Calu3 (cell line): ENCODE results near the gene CDH11. TPM values are rescaled to one million over a fixed set of nuclear protein-coding genes. Genes with fewer than 3 reads are reported as not detected.

ENCODE experiments used
- BruUV-seq: library from RNA; stranded (reverse); fragments of 400-500 nt; replicated peaks from 2 replicates; lab custom pipeline; 2021; lab: Mats Ljungman, UMichigan
- CTCF ChIA-PET: fragments of 300-600 bp; sonication (Branson Sonifier 250); formaldehyde crosslinking; loops from one replicate; lab custom pipeline; 2022; ENCODE audit warnings: antibody characterized with exemption; lab: Charles Lee
- DNase-seq: peaks from one replicate; pipeline ENCODE4 v3.0.0; 2022
- H3K27ac Mint-ChIP-seq: one replicate; pipeline ENCODE4 v1.8.0; 2022; ENCODE audit warnings: mixed read lengths; ENCODE audit not compliant: unreplicated experiment
- H3K27me3 Mint-ChIP-seq: one replicate; pipeline ENCODE4 v1.8.0; 2022; ENCODE audit warnings: mixed read lengths; ENCODE audit not compliant: unreplicated experiment
- H3K36me3 Mint-ChIP-seq: one replicate; pipeline ENCODE4 v1.8.0; 2022; ENCODE audit warnings: mild to moderate bottlenecking, moderate library complexity, mixed read lengths; ENCODE audit not compliant: insufficient read depth, unreplicated experiment
- H3K4me1 Mint-ChIP-seq: one replicate; pipeline ENCODE4 v1.8.0; 2022; ENCODE audit warnings: mild to moderate bottlenecking, low read depth, mixed read lengths; ENCODE audit not compliant: unreplicated experiment
- H3K4me3 Mint-ChIP-seq: one replicate; pipeline ENCODE4 v1.8.0; 2022; ENCODE audit warnings: mild to moderate bottlenecking, low read depth, moderate library complexity, mixed read lengths; ENCODE audit not compliant: unreplicated experiment
- H3K9me3 Mint-ChIP-seq: one replicate; pipeline ENCODE4 v1.8.0; 2022; ENCODE audit warnings: low read depth, mixed read lengths; ENCODE audit not compliant: unreplicated experiment
- intact Hi-C: fragments of 100-400 bp; cut with micrococcal nuclease; formaldehyde crosslinking; loops from one replicate; pipeline ENCODE4 v1.10.0; 2022; ENCODE audit not compliant: unreplicated experiment
- total RNA-seq: library from RNA; stranded (reverse); gene quantifications from 2 replicates; pipeline ENCODE4 v1.2.3, GENCODE V29; 2022
- TF ChIP-seq, protein P1 (sequence below): fragments of 200-600 bp; IDR thresholded peaks from one replicate; pipeline ENCODE4 v1.8.0; 2022; ENCODE audit warnings: antibody characterized with exemption; ENCODE audit not compliant: unreplicated experiment

The CDH11 gene
- total RNA-seq, 1 experiment from 2014 or later, result not detected

DNA sequence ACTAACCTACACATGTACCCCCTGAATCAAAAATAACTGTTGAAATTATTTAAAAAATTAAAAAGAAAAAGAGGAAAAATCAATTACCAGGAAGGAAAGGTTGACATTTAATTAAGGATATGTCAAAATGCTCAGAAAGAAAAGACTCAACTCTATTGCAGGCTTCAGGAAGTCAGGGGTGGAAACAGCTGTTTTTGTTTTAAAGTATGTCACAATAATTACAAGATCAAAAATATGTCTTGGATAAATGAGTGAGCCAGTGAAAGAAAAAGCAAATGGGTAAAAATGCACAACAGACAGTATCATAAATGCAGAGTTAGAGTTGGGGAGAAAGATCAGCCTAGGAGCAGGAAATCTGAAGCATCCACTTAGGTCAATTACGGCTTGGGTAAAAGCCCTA is 146.0 kb downstream of the CDH11 start:
- CTCF ChIA-PET, result no interaction called here
- H3K36me3 Mint-ChIP-seq, result no peaks in the 10 kb centered on the region
- intact Hi-C loops, result no loop called here
- H3K27me3 Mint-ChIP-seq, result no peaks in the 10 kb centered on the region
- TF ChIP-seq, protein P1, sequence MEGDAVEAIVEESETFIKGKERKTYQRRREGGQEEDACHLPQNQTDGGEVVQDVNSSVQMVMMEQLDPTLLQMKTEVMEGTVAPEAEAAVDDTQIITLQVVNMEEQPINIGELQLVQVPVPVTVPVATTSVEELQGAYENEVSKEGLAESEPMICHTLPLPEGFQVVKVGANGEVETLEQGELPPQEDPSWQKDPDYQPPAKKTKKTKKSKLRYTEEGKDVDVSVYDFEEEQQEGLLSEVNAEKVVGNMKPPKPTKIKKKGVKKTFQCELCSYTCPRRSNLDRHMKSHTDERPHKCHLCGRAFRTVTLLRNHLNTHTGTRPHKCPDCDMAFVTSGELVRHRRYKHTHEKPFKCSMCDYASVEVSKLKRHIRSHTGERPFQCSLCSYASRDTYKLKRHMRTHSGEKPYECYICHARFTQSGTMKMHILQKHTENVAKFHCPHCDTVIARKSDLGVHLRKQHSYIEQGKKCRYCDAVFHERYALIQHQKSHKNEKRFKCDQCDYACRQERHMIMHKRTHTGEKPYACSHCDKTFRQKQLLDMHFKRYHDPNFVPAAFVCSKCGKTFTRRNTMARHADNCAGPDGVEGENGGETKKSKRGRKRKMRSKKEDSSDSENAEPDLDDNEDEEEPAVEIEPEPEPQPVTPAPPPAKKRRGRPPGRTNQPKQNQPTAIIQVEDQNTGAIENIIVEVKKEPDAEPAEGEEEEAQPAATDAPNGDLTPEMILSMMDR, result no peak
- no TSS peak for BruUV-seq
- peaks cover 16% of the 10 kb centered on the region for H3K9me3 Mint-ChIP-seq
- H3K27ac Mint-ChIP-seq, result no peak overlapping the region
- no peak for DNase-seq
- no peaks in the 10 kb centered on the region for H3K4me1 Mint-ChIP-seq
- no peak overlapping the region for H3K4me3 Mint-ChIP-seq

DNA sequence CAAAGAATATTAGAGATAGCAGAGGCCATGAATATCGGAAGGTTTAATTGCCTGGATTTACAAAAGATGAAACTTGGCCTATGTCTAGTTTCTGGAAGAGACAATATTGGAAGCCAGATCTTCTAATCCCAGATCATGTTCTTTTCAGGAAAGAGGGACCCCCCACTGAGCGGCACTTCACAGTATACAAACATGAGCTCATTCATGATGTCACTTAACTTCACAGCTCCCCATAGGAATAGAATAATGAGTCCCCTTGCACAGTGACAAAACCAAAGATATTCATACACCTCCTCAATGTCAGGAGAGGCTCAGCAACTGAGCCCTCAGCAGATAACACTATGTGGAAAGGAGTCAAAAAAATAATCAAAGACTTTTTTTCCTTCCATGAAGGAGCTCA is 147.5 kb downstream of the CDH11 start:
- intact Hi-C loops, result no loop called here
- no peaks in the 10 kb centered on the region for H3K36me3 Mint-ChIP-seq
- DNase-seq, result no peak
- BruUV-seq, result no TSS peak
- H3K27ac Mint-ChIP-seq, result no peak overlapping the region
- TF ChIP-seq, protein P1, result no peak
- CTCF ChIA-PET, result no interaction called here
- H3K9me3 Mint-ChIP-seq, result peaks cover 9% of the 10 kb centered on the region
- H3K27me3 Mint-ChIP-seq, result no peaks in the 10 kb centered on the region
- H3K4me3 Mint-ChIP-seq, result no peak overlapping the region
- H3K4me1 Mint-ChIP-seq, result no peaks in the 10 kb centered on the region

DNA sequence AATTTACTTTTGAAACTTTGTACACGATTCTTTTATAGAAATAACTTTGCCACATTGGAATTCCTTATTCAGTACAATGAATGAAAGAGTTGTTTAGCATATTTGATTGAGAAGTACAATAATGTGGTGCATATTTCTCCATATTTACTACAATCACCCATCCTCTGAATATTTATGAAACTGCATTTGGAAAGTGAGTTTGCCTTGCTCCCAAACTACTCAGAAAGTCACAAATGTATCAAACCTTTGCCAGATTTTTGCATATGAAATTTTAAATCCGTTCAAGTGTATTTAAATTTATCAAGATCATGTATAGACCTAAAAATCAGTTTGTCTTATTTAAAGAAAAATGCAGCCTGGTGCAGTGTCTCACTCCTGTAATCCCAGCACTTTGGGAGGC is 148.7 kb downstream of the CDH11 start:
- Mint-ChIP-seq H3K4me3 (no peak overlapping the region), H3K27ac (no peak overlapping the region), H3K4me1 (no peaks in the 10 kb centered on the region), H3K36me3 (no peaks in the 10 kb centered on the region), H3K9me3 (peaks cover 12% of the 10 kb centered on the region), H3K27me3 (no peaks in the 10 kb centered on the region)
- no TSS peak for BruUV-seq
- CTCF ChIA-PET, result no interaction called here
- intact Hi-C loops, result no loop called here
- no peak for DNase-seq
- TF ChIP-seq, protein P1, result no peak

DNA sequence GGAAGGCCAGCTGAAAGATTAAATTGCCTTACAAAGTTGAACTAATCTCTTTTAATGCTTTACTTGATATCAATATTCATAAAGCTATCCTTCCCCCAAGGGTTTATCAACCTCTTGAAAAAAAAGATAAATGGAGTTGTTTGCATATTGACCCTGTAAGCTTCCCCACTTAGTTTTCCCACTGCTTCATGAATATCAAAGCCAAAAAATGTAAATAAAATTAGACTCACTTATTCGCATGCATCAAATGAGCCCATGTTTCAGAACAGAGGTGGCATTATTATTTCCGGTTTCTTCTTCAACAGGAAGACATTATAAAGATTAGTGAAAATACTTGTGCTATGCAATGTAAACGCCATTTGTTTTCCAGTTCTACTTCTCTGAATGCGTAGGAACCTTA is 150.7 kb downstream of the CDH11 start:
- no TSS peak for BruUV-seq
- TF ChIP-seq, protein P1, result no peak
- Mint-ChIP-seq H3K36me3 (no peaks in the 10 kb centered on the region), H3K4me1 (no peaks in the 10 kb centered on the region), H3K27me3 (no peaks in the 10 kb centered on the region), H3K4me3 (no peak overlapping the region), H3K27ac (no peak overlapping the region), H3K9me3 (peaks cover 12% of the 10 kb centered on the region)
- intact Hi-C loops, result no loop called here
- DNase-seq, result no peak
- CTCF ChIA-PET, result no interaction called here
